ENCODE measurements around the gene TIAM2.
"Not testable (repeated sequence)": the region's sequence is repeated elsewhere in the genome, so short reads cannot be mapped to it uniquely, and the experiment has no call there.

Gene TIAM2

GRCh38 chr6:154956771-154957522 is 38.2 kb upstream of the TIAM2 start:
- no peak for DNase-seq (ENCODE audit: extremely low read depth, insufficient read length)
- TF ChIP-seq, protein P1, sequence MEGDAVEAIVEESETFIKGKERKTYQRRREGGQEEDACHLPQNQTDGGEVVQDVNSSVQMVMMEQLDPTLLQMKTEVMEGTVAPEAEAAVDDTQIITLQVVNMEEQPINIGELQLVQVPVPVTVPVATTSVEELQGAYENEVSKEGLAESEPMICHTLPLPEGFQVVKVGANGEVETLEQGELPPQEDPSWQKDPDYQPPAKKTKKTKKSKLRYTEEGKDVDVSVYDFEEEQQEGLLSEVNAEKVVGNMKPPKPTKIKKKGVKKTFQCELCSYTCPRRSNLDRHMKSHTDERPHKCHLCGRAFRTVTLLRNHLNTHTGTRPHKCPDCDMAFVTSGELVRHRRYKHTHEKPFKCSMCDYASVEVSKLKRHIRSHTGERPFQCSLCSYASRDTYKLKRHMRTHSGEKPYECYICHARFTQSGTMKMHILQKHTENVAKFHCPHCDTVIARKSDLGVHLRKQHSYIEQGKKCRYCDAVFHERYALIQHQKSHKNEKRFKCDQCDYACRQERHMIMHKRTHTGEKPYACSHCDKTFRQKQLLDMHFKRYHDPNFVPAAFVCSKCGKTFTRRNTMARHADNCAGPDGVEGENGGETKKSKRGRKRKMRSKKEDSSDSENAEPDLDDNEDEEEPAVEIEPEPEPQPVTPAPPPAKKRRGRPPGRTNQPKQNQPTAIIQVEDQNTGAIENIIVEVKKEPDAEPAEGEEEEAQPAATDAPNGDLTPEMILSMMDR (IDR thresholded peaks at IDR 0.05; ENCODE audit: insufficient read depth, low read length, poor library complexity, severe bottlenecking): no peak
- H3K36me3 ChIP-seq (ENCODE audit: control insufficient read depth, insufficient read depth, low read length): no peaks in the 10 kb centered on the region

GRCh38 chr6:154958469-154958868 is 36.6 kb upstream of the TIAM2 start:
- no peak overlapping the region for H3K4me3 ChIP-seq (replicated peaks; ENCODE audit: low read depth, low read length)
- no peak for DNase-seq (ENCODE audit: extremely low read depth, insufficient read length)
- no peaks in the 10 kb centered on the region for H3K36me3 ChIP-seq (ENCODE audit: control insufficient read depth, insufficient read depth, low read length)
- H3K27me3 ChIP-seq (replicated peaks; ENCODE audit: control insufficient read depth, insufficient read depth, low read length): no peaks in the 10 kb centered on the region
- TF ChIP-seq, protein P1 (IDR thresholded peaks at IDR 0.05; ENCODE audit: insufficient read depth, low read length, poor library complexity, severe bottlenecking): no peak

More at GRCh38 chr6:154956771-154957522, 38.2 kb upstream of the TIAM2 start:
- Histone ChIP-seq H3K27me3 (replicated peaks; ENCODE audit: control insufficient read depth, insufficient read depth, low read length) (no peaks in the 10 kb centered on the region), H3K4me3 (replicated peaks; ENCODE audit: low read depth, low read length) (no peak overlapping the region)

DNA sequence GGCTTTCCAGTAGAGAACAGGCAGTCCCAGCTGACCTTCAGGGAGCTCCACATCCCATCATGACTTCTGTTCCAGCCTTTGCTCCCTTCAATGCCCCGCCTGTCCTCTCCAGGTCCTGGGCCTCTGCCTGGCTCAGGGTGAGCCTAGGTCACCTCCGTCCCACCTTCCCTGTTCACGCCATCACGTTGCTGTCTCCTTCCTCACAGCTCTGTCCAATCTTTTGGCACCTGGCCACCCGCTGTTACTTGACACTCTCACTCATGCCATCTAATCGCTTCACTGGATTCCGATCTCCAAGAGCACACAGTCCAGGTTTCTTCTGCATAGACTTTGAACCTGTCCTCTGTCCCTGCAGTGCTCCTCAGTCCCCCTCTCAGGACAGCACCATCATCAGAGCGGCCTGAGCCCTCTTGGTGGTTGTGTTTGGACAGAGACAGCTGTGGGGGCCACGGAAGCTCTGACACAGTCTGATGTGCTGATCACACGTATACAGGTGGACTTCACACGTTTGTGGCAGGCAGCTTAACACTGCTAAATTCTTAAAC is 34.7 kb upstream of the TIAM2 start:
- TF ChIP-seq, protein P1 (IDR thresholded peaks at IDR 0.05; ENCODE audit: insufficient read depth, low read length, poor library complexity, severe bottlenecking): no peak
- Histone ChIP-seq H3K27me3 (replicated peaks; ENCODE audit: control insufficient read depth, insufficient read depth, low read length) (no peaks in the 10 kb centered on the region), H3K36me3 (ENCODE audit: control insufficient read depth, insufficient read depth, low read length) (no peaks in the 10 kb centered on the region), H3K4me3 (replicated peaks; ENCODE audit: low read depth, low read length) (no peak overlapping the region)
- DNase-seq (ENCODE audit: extremely low read depth, insufficient read length): no peak

DNA sequence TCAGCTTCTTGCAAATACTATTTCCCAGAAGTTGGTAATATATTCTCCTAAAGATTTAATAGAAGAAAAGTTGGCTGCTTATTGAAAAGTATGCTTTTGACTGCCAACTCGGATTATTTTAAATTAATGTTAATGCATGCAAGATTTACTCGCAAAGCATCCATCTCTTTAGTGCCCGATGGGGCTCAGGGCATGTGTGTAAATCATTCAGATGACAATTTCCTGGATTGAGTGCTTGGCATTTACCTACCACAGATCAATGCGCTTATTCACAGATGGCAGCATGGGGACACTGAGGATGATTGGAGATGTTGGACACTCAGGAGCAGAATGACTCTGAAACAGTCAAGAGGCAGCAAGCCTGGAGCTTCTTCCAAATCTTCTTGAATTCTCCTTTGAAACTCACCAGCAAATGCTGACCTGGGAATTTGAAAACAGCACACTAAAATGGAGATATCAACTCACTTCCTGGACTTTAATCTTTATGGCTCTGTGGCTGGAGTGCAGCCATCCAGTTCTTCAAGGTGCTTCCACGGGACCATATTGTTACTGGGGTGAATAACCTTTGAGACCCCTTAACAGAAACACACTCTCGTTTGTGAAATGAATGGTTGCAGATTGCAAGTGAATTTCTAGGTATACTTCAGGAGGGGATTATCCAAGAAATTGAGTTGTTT is 34.1 kb upstream of the TIAM2 start:
- Histone ChIP-seq H3K4me3 (replicated peaks; ENCODE audit: low read depth, low read length) (no peak overlapping the region), H3K36me3 (ENCODE audit: control insufficient read depth, insufficient read depth, low read length) (no peaks in the 10 kb centered on the region), H3K27me3 (replicated peaks; ENCODE audit: control insufficient read depth, insufficient read depth, low read length) (no peaks in the 10 kb centered on the region)
- TF ChIP-seq, protein P1 (IDR thresholded peaks at IDR 0.05; ENCODE audit: insufficient read depth, low read length, poor library complexity, severe bottlenecking): no peak
- DNase-seq (ENCODE audit: extremely low read depth, insufficient read length): no peak

- H3K27me3 ChIP-seq (replicated peaks; ENCODE audit: control insufficient read depth, insufficient read depth, low read length): no peaks in the 10 kb centered on the region
- no peak overlapping the region for H3K4me3 ChIP-seq (replicated peaks; ENCODE audit: low read depth, low read length)
- TF ChIP-seq, protein P1 (IDR thresholded peaks at IDR 0.05; ENCODE audit: insufficient read depth, low read length, poor library complexity, severe bottlenecking): no peak
- DNase-seq (ENCODE audit: extremely low read depth, insufficient read length): no peak
- no peaks in the 10 kb centered on the region for H3K36me3 ChIP-seq (ENCODE audit: control insufficient read depth, insufficient read depth, low read length)
Measured at GRCh38 chr6:154962753-154963152, 32.4 kb upstream of the TIAM2 start.

- not testable (repeated sequence) for H3K27me3 ChIP-seq (replicated peaks; ENCODE audit: control insufficient read depth, insufficient read depth, low read length); DNase-seq (ENCODE audit: extremely low read depth, insufficient read length); H3K36me3 ChIP-seq (ENCODE audit: control insufficient read depth, insufficient read depth, low read length); H3K4me3 ChIP-seq (replicated peaks; ENCODE audit: low read depth, low read length)
Measured at GRCh38 chr6:154966065-154966770, 28.9 kb upstream of the TIAM2 start.

Data from GM06990 (cell line).